ENCODE data around the gene RGMA.
A peak's percentile ranks its signal among the peaks of the same experiment; 100 is the strongest.
"Not testable (repeated sequence)": the region's sequence is repeated elsewhere in the genome, so short reads cannot be mapped to it uniquely, and the experiment has no call there.

RGMA gene

GRCh38 chr15:93034512-93034911 lies 54.5 kb downstream of the RGMA start:
- no peak for DNase-seq (ENCODE audit: low spot score)

DNA sequence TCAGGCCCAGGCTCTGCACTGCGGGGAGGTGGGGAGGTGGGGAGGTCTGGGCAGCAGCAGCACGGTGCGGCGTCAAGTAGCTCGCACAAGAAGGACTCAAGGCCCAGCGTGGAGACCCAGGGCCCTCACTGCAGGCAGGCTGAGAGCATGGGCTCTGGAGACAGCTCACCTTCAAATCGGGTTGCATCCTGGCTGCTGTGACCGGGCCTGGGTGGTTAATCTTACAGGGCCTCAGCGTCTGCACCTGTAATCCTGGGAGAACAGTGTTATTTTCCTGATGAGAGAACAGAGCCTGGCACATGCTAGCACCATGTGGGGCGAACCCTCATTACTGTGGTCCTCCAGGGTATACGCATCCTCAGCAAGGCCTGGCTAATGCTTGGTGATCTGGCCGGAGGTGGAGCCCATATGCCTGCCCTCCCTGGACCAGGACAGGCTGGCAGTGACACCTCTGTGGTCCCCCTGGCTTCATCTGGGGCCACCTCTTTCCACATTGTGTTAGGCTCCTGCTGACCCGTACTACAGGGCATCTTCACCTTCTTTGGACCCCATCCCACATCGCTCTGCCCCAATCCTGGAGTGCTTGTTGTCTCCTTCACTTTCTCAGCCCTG lies 55.5 kb downstream of the RGMA start:
- DNase-seq (ENCODE audit: low spot score), result no peak

DNA sequence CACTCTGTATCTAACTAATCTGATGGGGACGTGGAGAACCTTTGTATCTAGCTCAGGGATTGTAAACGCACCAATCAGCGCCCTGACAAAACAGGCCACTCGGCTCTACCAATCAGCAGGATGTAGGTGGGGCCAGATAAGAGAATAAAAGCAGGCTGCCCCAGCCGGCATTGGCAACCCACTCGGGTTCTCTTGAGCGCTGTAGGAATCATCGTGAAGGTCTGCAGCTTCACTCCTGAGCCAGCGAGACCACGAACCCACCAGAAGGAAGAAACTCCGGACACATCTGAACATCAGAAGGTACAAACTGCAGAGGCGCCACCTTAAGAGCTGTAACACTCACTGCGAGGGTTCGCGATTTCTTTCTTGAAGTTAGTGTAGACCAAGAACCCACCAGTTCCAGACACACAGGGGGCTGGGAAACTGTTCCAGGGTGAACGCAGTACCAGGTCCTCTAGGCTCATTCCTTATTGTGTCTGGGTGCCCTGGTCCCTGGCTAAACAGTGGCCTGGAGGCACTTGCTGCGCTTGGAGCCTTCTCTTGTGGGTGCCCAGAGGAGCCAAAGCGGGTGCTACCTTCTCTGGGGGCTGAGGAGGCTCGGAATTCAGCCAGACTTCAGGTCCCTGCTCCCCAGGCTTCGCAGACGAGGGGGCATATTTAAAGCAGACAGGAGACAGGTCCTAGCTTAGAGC lies 56.4 kb downstream of the RGMA start:
- not testable (repeated sequence) for DNase-seq (ENCODE audit: low spot score)

DNA sequence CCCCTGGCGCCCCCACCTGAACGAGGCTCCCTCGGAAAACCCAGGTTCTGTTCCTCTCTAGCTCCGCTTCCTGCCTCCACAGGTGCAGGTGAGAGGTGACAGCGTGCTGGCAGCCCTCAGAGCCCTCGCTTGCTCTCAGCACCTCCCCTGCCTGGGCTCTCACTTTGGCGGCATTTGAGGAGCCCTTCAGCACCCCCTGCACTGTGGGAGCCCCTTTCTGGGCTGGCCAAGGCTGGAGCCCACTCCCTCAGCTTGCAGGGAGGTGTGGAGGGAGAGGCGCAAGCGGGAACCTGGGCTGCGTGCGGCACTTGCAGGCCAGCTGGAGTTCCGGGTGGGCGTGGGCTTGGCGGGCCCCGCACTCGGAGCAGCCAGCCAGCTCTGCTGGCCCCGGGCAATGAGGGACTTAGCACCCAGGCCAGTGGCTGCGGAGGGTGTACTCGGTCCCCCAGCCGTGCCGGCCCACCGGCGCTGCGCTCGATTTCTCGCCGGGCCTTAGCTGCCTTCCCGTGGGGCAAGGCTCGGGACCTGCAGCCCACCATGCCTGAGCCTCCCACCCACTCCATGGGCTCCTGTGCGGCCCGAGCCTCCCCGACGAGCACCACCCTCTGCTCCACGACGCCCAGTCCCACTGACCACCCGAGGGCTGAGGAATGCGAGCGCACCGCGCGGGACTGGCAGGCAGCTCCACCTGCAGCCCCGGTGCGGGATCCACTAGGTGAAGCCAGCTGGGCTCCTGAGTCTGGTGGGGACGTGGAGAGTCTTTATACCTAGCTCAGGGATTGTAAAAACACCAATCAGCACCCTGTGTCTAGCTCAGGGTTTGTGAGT lies 57.2 kb downstream of the RGMA start:
- not testable (repeated sequence) for DNase-seq (ENCODE audit: low spot score)

DNA sequence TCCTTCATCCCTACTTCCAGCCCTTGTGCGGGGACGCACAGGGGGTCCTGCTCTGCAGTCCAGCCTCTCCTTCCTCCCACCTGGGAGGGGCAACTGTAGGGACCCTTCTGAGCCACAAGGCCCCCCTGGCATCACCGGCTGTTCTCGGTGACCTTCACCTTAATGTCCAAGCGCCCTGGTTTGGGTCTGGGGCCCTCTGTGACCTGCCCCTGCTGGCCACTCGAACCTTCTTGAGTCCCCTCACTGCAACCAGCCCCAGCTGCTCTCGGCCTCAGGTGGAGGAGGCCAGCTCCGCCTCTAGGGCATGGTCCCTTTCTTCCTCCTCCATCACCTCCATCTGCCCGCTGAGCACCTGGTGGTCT lies 57.9 kb downstream of the RGMA start:
- DNase-seq (ENCODE audit: low spot score), result no peak

DNA sequence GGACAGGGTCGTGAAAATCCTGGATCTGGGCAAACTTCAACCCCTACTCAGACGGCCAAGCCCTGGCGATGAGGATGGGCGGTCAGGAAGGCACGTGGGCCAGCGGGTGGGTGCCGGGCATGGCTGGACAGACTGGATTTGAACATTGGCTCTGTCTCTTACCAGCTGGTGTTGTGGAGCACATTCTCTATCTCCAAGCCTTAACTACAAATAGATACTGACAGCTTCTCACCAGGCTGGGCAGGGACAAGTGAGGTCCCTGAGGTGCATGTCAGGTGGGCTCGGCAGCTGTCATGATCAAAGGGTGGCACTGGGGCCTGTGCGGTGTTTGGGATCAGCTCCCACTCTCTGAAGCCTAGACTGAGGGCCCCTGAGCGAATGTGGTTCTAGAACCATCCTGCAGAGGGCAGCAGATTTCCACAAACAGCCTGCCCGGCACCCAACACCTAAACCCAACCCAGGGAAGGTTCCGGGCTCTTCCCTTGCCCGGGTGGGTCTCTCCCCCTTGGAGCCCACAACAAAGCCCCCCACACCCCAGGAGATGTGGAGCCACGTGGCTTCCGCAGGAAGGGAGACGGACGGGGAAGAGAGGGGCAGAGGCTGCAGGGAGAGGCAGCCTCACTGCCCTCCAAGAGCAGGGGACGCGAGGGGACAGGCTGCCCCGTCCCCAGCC lies 58.4 kb downstream of the RGMA start:
- peak; percentile 70 for DNase-seq (ENCODE audit: low spot score)

- no peak for DNase-seq (ENCODE audit: low spot score)
Measured at GRCh38 chr15:93029836-93030429, 59.1 kb downstream of the RGMA start.

DNA sequence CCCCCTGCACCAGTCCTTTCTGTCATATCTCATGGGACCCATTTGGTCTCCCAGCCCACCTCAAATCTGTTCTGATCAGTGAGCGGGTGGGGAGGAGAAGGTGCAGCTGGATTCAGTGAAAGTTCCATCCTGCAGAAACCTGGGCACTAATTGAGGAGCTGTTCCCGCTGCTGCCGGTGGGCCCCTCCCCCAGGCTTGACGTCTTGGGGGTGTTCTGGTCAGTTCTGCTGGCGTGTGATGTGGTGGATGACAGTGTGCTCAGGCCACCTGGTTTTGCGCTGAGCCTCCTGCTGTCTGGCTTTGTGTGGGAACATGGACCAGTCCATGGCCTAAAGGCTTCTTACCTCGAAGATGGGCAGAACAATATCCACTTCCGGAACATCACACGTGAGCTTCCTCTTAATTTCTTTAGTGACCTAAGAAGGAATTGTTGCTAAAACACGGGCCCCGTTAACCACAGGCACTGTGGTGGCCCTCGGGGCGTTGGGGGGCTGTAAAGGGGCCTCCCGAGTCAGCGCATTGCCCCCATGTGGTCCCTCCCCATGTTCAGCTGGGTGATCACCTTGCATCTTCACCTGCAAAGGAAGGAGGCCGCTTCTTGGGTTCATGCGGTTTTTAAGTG lies 59.7 kb downstream of the RGMA start:
- no peak for DNase-seq (ENCODE audit: low spot score)

GRCh38 chr15:93028632-93029213 lies 60.3 kb downstream of the RGMA start:
- no peak for DNase-seq (ENCODE audit: low spot score)

DNA sequence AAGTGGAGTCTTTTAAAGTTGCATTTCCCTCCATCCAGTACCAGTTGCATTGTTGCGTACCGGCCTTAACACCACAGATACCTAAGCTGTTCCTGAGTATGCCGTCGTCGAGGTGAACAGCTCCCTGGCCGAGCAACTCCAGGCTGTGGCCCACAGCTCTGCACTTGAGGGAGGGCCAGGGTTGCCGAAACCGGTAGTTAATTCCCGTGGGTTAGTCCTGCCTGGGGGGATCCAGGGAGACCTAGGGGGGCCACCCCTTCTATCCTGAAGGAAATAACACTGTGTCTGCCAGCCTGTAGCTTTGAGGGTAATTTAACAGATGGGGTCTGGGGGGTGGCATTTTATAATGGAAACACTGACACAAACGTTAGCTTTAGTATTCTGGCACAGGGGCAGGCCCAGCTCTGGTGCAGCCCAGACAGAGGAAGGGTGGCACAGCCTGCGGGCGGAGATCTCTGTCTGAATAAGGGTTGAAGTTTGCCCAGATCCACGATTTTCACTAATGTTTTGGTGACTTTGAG lies 60.8 kb downstream of the RGMA start:
- DNase-seq (ENCODE audit: low spot score), result no peak

DNA sequence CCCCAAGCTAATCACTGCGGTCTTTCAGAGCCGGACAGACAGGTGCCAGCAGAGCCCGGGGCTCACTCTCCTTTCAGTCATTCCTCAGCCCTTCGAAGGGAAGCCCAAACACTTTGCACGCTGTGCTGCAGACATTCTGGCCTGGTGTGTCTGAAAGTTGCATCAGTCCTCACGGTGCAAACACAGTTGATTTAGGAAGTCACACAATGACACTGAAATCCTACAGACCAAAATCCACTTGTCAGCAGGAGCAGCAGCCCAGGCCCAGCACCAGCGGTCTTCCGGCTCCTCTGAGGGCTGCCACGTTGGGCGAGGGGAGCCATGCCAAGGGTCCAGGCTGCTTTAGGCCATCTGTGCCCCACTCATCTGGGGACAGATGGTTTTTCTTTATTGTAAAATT lies 61.6 kb downstream of the RGMA start:
- no peak for DNase-seq (ENCODE audit: low spot score)

DNA sequence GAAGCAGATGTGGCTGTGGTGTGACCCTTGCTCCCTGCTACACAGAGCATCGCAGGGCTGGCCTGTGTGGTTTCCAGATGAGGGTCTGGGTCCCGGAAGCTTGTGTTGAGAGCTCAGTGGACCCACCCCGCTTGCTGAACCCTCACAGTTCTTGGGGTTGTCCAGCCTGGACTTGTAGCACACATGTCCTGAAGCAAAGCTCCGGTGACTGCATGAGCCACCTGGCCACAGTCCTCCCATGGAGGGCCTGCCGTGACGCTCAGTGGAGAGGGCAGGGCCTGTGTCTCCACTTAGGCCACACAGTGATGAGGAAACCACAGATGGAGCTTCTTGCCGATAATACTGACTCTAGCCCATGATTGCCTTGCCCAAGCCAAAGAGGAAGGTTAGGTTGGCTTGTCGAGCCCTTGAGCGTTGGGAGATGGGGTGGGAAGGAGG lies 62.6 kb downstream of the RGMA start:
- DNase-seq (ENCODE audit: low spot score), result no peak

DNA sequence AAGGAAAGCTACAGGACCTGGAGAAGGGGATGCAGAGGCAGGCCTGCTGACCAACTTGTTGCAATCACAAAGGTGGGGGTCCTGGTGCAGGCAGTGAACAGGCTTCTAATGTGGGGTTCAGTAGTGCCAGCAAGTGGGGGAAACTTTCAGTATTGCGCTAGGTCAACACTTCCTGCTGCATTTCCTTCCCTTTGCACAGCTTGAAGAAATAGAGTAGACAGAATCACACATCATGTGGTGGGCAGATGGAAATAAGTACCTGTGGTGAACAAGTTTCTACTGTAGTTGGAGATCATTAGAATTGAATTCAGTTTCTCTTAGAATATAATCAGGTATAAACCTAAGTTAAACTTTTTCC lies 63.4 kb downstream of the RGMA start:
- DNase-seq (ENCODE audit: low spot score), result no peak

- no peak for DNase-seq (ENCODE audit: low spot score)
Measured at GRCh38 chr15:93024716-93025624, 64.0 kb downstream of the RGMA start.

DNA sequence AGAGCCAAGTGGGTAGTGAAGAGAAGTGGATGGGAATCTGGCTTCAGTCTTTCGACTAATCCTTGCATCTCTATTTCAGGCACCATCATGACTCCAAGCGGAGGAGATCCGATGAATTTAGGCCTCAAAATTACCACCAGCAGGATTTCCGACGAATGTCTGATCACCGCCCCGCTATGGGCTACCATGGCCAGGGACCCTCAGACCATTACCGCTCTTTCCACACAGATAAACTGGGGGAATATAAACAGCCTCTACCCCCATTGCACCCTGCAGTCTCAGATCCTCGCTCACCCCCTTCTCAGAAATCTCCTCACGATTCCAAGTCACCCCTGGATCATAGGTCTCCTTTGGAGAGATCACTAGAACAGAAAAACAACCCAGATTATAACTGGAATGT lies 64.7 kb downstream of the RGMA start:
- no peak for DNase-seq (ENCODE audit: low spot score)

- no peak for DNase-seq (ENCODE audit: low spot score)
Measured at GRCh38 chr15:93020976-93021772, 67.8 kb downstream of the RGMA start.

GRCh38 chr15:93019971-93020370 lies 69.0 kb downstream of the RGMA start:
- no peak for DNase-seq (ENCODE audit: low spot score)

GRCh38 chr15:93019090-93019489 lies 69.9 kb downstream of the RGMA start:
- no peak for DNase-seq (ENCODE audit: low spot score)

DNA sequence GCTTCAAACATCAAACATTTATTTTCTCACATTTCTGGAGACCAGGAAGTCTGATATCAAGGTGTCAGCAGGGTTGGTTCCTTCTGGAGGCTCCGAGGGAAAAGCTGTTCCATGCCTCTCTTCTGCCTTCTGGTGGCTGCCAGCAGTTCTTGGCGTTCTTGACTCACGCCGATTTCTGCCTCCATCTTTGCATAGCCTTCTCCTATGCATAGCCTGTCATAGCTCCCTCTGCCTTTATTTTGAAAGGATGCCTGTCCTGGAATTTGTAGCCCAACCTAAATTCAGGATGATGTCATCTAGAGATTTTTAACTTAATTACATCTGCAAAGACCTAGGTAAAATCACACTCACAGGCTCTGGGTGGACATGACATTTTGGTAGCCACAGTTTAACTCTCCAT lies 70.4 kb downstream of the RGMA start:
- DNase-seq (ENCODE audit: low spot score), result no peak

Measured in hematopoietic multipotent progenitor cell treated with erythropoietin and hydrocortisone succinate and interleukin-3 and kit ligand, for 17 days (in vitro differentiated cells).